Activated naive CD4-positive, alpha-beta T cell treated with anti-CD3 and anti-CD28 coated beads, Interleukin-2, amount 10 ng/mL, durations not matched to agents 7 days and 5 days (primary cell): ENCODE results near the gene INPP5D.

Source experiments
- CTCF ChIA-PET: fragments of 350-600 bp; sonication (Branson Sonifier 250); formaldehyde crosslinking; loops from one replicate; lab custom pipeline; 2021; ENCODE audit warnings: antibody characterized with exemption; lab: Charles Lee
- DNase-seq: peaks from one replicate; pipeline ENCODE4 v3.0.0-alpha.2; 2020
- H3K27ac Mint-ChIP-seq: one replicate; pipeline ENCODE4 v1.8.0; 2021; ENCODE audit warnings: mild to moderate bottlenecking, moderate library complexity, mixed read lengths
- H3K27me3 Mint-ChIP-seq: one replicate; pipeline ENCODE4 v1.8.0; 2021; ENCODE audit warnings: mild to moderate bottlenecking, mixed read lengths
- H3K36me3 Mint-ChIP-seq: one replicate; pipeline ENCODE4 v1.8.0; 2021; ENCODE audit warnings: mixed read lengths
- H3K4me1 Mint-ChIP-seq: one replicate; pipeline ENCODE4 v1.8.0; 2021; ENCODE audit warnings: mixed read lengths
- H3K4me3 Mint-ChIP-seq: one replicate; pipeline ENCODE4 v1.8.0; 2021; ENCODE audit warnings: mild to moderate bottlenecking, moderate library complexity, mixed read lengths
- H3K9me3 Mint-ChIP-seq: one replicate; pipeline ENCODE4 v1.8.0; 2021; ENCODE audit warnings: mixed read lengths

INPP5D gene

GRCh38 chr2:233242231-233242927 is 182.2 kb downstream of the INPP5D start:
- Mint-ChIP-seq H3K4me1 (peaks cover 77% of the 10 kb centered on the region), H3K27ac (peak overlapping the region; percentile 62), H3K9me3 (peaks cover 11% of the 10 kb centered on the region), H3K4me3 (no peak overlapping the region), H3K36me3 (peaks cover 17% of the 10 kb centered on the region), H3K27me3 (no peaks in the 10 kb centered on the region)
- CTCF ChIA-PET = interaction anchor here (1.2 kb wide), 1 partner anchor 9 kb away, joined by 5 read pairs; the partner anchor contains the start of gene ATG16L1
- DNase-seq = no peak

GRCh38 chr2:233243348-233243747 is 183.2 kb downstream of the INPP5D start:
- H3K4me1 Mint-ChIP-seq = peaks cover 77% of the 10 kb centered on the region
- no peak overlapping the region for H3K27ac Mint-ChIP-seq
- H3K9me3 Mint-ChIP-seq = peaks cover 9% of the 10 kb centered on the region
- DNase-seq = no peak
- peaks cover 12% of the 10 kb centered on the region for H3K36me3 Mint-ChIP-seq
- no peaks in the 10 kb centered on the region for H3K27me3 Mint-ChIP-seq
- H3K4me3 Mint-ChIP-seq = no peak overlapping the region
- CTCF ChIA-PET = interaction anchor here (0.8 to 1.2 kb wide), 2 partner anchors 8 to 189 kb away, joined by 3 to 5 read pairs; partner anchors contain the start of gene ATG16L1

GRCh38 chr2:233244818-233245217 is 184.7 kb downstream of the INPP5D start:
- H3K9me3 Mint-ChIP-seq = no peaks in the 10 kb centered on the region
- no peak for DNase-seq
- H3K4me1 Mint-ChIP-seq = peaks cover 76% of the 10 kb centered on the region
- CTCF ChIA-PET = no interaction called here
- H3K27me3 Mint-ChIP-seq = no peaks in the 10 kb centered on the region
- peaks cover 5% of the 10 kb centered on the region for H3K36me3 Mint-ChIP-seq
- no peak overlapping the region for H3K4me3 Mint-ChIP-seq
- no peak overlapping the region for H3K27ac Mint-ChIP-seq

- Mint-ChIP-seq H3K36me3 (peaks cover 8% of the 10 kb centered on the region), H3K27ac (no peak overlapping the region), H3K9me3 (no peaks in the 10 kb centered on the region), H3K4me3 (no peak overlapping the region), H3K4me1 (peaks cover 78% of the 10 kb centered on the region), H3K27me3 (no peaks in the 10 kb centered on the region)
- CTCF ChIA-PET = interaction anchor here (1.0 kb wide), 1 partner anchor 11 kb away, joined by 3 read pairs; no protein-coding TSS in a partner anchor
- no peak for DNase-seq
These were observed 185.3 kb downstream of the INPP5D start for GRCh38 chr2:233245406-233245805.

- H3K9me3 Mint-ChIP-seq = peaks cover 2% of the 10 kb centered on the region
- no peaks in the 10 kb centered on the region for H3K27me3 Mint-ChIP-seq
- no peak overlapping the region for H3K4me3 Mint-ChIP-seq
- CTCF ChIA-PET = interaction anchor here (1.1 to 1.2 kb wide), 2 partner anchors 15 to 187 kb away, joined by 3 read pairs; partner anchors contain the start of gene INPP5D
- no peak for DNase-seq
- H3K27ac Mint-ChIP-seq = peak overlapping the region; percentile 88
- peaks cover 72% of the 10 kb centered on the region for H3K4me1 Mint-ChIP-seq
- peaks cover 11% of the 10 kb centered on the region for H3K36me3 Mint-ChIP-seq
These were observed 187.0 kb downstream of the INPP5D start for GRCh38 chr2:233247116-233247515.

- Mint-ChIP-seq H3K36me3 (peaks cover 15% of the 10 kb centered on the region), H3K4me1 (peaks cover 68% of the 10 kb centered on the region), H3K27ac (peak overlapping the region; percentile 88), H3K27me3 (no peaks in the 10 kb centered on the region), H3K4me3 (no peak overlapping the region), H3K9me3 (peaks cover 2% of the 10 kb centered on the region)
- CTCF ChIA-PET = interaction anchor here (1.1 to 1.2 kb wide), 2 partner anchors 16 to 187 kb away, joined by 3 read pairs; partner anchors contain the start of gene INPP5D
- DNase-seq = peak; percentile 45
These were observed 187.6 kb downstream of the INPP5D start for GRCh38 chr2:233247744-233248143.

- DNase-seq = no peak
- Mint-ChIP-seq H3K4me3 (peak overlapping the region; percentile 13), H3K36me3 (peaks cover 22% of the 10 kb centered on the region), H3K9me3 (peaks cover 2% of the 10 kb centered on the region), H3K27ac (peak overlapping the region; percentile 58), H3K4me1 (peaks cover 70% of the 10 kb centered on the region), H3K27me3 (no peaks in the 10 kb centered on the region)
- CTCF ChIA-PET = interaction anchor here (2.8 kb wide), 1 partner anchor 195 kb away, joined by 17 read pairs; no protein-coding TSS in a partner anchor
These were observed 188.9 kb downstream of the INPP5D start for GRCh38 chr2:233248999-233249398.

GRCh38 chr2:233250568-233250967 is 190.4 kb downstream of the INPP5D start:
- Mint-ChIP-seq H3K4me1 (peaks cover 72% of the 10 kb centered on the region), H3K9me3 (peaks cover 2% of the 10 kb centered on the region), H3K36me3 (peaks cover 31% of the 10 kb centered on the region), H3K27me3 (no peaks in the 10 kb centered on the region), H3K4me3 (peak overlapping the region; percentile 86), H3K27ac (peak overlapping the region; percentile 96)
- CTCF ChIA-PET = interaction anchor here (0.7 to 2.8 kb wide), 21 partner anchors 8 to 553 kb away, joined by 3 to 17 read pairs (median 3); partner anchors contain the start of gene INPP5D
- DNase-seq = no peak

- peaks cover 2% of the 10 kb centered on the region for H3K9me3 Mint-ChIP-seq
- CTCF ChIA-PET = interaction anchor here (0.7 to 2.8 kb wide), 19 partner anchors 8 to 441 kb away, joined by 3 to 17 read pairs (median 3); partner anchors contain the start of gene INPP5D
- H3K36me3 Mint-ChIP-seq = peaks cover 35% of the 10 kb centered on the region
- H3K27ac Mint-ChIP-seq = peak overlapping the region; percentile 96
- DNase-seq = no peak
- H3K4me1 Mint-ChIP-seq = peaks cover 76% of the 10 kb centered on the region
- no peaks in the 10 kb centered on the region for H3K27me3 Mint-ChIP-seq
- peak overlapping the region; percentile 86 for H3K4me3 Mint-ChIP-seq
These were observed 190.8 kb downstream of the INPP5D start for GRCh38 chr2:233250985-233251305.

- Mint-ChIP-seq H3K27me3 (no peaks in the 10 kb centered on the region), H3K4me3 (peak within 1 kb of the TSS; percentile 86), H3K27ac (peak within 1 kb of the TSS; percentile 96), H3K4me1 (peaks cover 76% of the 10 kb centered on the region), H3K9me3 (peaks cover 2% of the 10 kb centered on the region), H3K36me3 (peaks cover 40% of the 10 kb centered on the region)
- peak; percentile 97 for DNase-seq
- CTCF ChIA-PET = interaction anchor here (0.6 to 2.8 kb wide), 20 partner anchors 9 to 442 kb away, joined by 3 to 17 read pairs (median 3); partner anchors contain the start of gene INPP5D
These were observed 191.4 kb downstream of the INPP5D start, which contains the start of gene ATG16L1 for GRCh38 chr2:233251306-233252116. ATG16L1 (plus strand) TSS chr2:233251673; CDS start chr2:233251828, 155 bp downstream.

GRCh38 chr2:233252227-233252626 is 192.1 kb downstream of the INPP5D start:
- CTCF ChIA-PET = interaction anchor here (1.2 to 2.8 kb wide), 4 partner anchors 15 to 192 kb away, joined by 3 to 12 read pairs (median 6); partner anchors contain the start of gene INPP5D
- peaks cover 71% of the 10 kb centered on the region for H3K4me1 Mint-ChIP-seq
- no peak for DNase-seq
- peaks cover 44% of the 10 kb centered on the region for H3K36me3 Mint-ChIP-seq
- H3K9me3 Mint-ChIP-seq = peaks cover 2% of the 10 kb centered on the region
- no peaks in the 10 kb centered on the region for H3K27me3 Mint-ChIP-seq
- peak overlapping the region; percentile 96 for H3K27ac Mint-ChIP-seq
- H3K4me3 Mint-ChIP-seq = peak overlapping the region; percentile 86

- no peak overlapping the region for H3K4me3 Mint-ChIP-seq
- H3K36me3 Mint-ChIP-seq = peaks cover 68% of the 10 kb centered on the region
- DNase-seq = no peak
- H3K27ac Mint-ChIP-seq = peak overlapping the region; percentile 15
- peaks cover 70% of the 10 kb centered on the region for H3K4me1 Mint-ChIP-seq
- peaks cover 2% of the 10 kb centered on the region for H3K9me3 Mint-ChIP-seq
- H3K27me3 Mint-ChIP-seq = no peaks in the 10 kb centered on the region
- CTCF ChIA-PET = no interaction called here
These were observed 195.0 kb downstream of the INPP5D start for GRCh38 chr2:233255151-233255550.

GRCh38 chr2:233256048-233256447 is 195.9 kb downstream of the INPP5D start:
- H3K9me3 Mint-ChIP-seq = no peaks in the 10 kb centered on the region
- no peaks in the 10 kb centered on the region for H3K27me3 Mint-ChIP-seq
- H3K4me3 Mint-ChIP-seq = no peak overlapping the region
- H3K27ac Mint-ChIP-seq = peak overlapping the region; percentile 0
- peaks cover 70% of the 10 kb centered on the region for H3K36me3 Mint-ChIP-seq
- DNase-seq = no peak
- CTCF ChIA-PET = interaction anchor here (1.1 kb wide), 1 partner anchor 188 kb away, joined by 4 read pairs; no protein-coding TSS in a partner anchor
- peaks cover 66% of the 10 kb centered on the region for H3K4me1 Mint-ChIP-seq
